Heart right ventricle (tissue), 16 donors: ENCODE results near the gene LCE2C. TPM values are rescaled to one million over a fixed set of nuclear protein-coding genes. Genes with fewer than 3 reads are reported as not detected.
"Not testable (repeated sequence)": the region's sequence is repeated elsewhere in the genome, so short reads cannot be mapped to it uniquely, and the experiment has no call there.

Source experiments
- ATAC-seq, 8 donors: fragments of 200-7000 bp; cut with Tn5 transposase; one replicate each; pipeline ENCODE4 v1.9.1; 2020; ENCODE audit warnings: mild to moderate bottlenecking in 8 of 8, moderate library complexity in 8 of 8, moderate number of reproducible peaks in 1 of 8
- DNase-seq, 2 donors: peaks; one replicate each; pipeline ENCODE4 v3.0.0-alpha.2; 2020
- H3K27ac ChIP-seq, 10 donors: fragments of 200-600 bp; sonication (generic) in 2 of 10; one replicate each; pipeline versions ENCODE4 v1.5.0 to v1.8.0; 2020 to 2022; ENCODE audit warnings: mild to moderate bottlenecking in 3 of 10
- H3K27me3 ChIP-seq, 7 donors: fragments of 200-600 bp; one replicate each; pipeline ENCODE4 v1.8.0; 2021 to 2022; ENCODE audit warnings: mild to moderate bottlenecking in 2 of 7
- H3K36me3 ChIP-seq, 9 donors: fragments of 200-600 bp; sonication (generic) in 1 of 9; one replicate each; pipeline versions ENCODE4 v1.5.0 to v1.8.0; 2020 to 2022; ENCODE audit warnings: mild to moderate bottlenecking in 2 of 9
- H3K4me1 ChIP-seq, 9 donors: fragments of 200-600 bp; sonication (generic) in 1 of 9; one replicate each; pipeline versions ENCODE4 v1.5.0 to v1.8.0; 2020 to 2022; ENCODE audit warnings: mild to moderate bottlenecking in 4 of 9
- H3K4me3 ChIP-seq, 10 donors: fragments of 200-600 bp; sonication (generic) in 2 of 10; one replicate each; pipeline versions ENCODE4 v1.5.0 to v1.8.0; 2020 to 2022; ENCODE audit warnings: mild to moderate bottlenecking in 7 of 10, moderate library complexity in 2 of 10
- H3K9me3 ChIP-seq, 11 donors: fragments of 200-600 bp in 10 of 11; sonication (generic) in 2 of 11; one replicate each; pipeline versions ENCODE4 v1.5.0 to v1.8.0; 2013 to 2022; ENCODE audit warnings: mild to moderate bottlenecking in 2 of 11, control low read depth in 1 of 11, moderate library complexity in 1 of 11
- WGBS, 2 donors: extraction: QIAGEN DNeasy Blood & Tissue Kit; methylation state at CpG; one replicate each; pipeline ENCODE4 v1.1.7; 2013; ENCODE audit warnings: inconsistent platforms in 1 of 2; 5-methylcytosine and 5-hydroxymethylcytosine counted together
- intact Hi-C, 10 donors: fragments of 100-400 bp; cut with DNase I; formaldehyde crosslinking; loops; one replicate each; pipeline versions ENCODE4 v1.11.1 to v1.14.2; 2022
- polyA plus RNA-seq, 2 donors: library from polyadenylated mRNA; stranded (reverse); fragments of 200-250 nt; gene quantifications; one replicate each; pipeline ENCODE4 v1.2.3, GENCODE V29; 2013
- total RNA-seq, 10 donors: library from RNA; stranded (reverse); fragmentation: NEBNext Ultra II Directional in 3 of 10; extraction: Animal tissue kit (Norgen Biotek cat#: 25700) in 3 of 10; gene quantifications; one replicate each; pipeline versions ENCODE4 v1.2.1 to v1.2.4, GENCODE V29; 2021 to 2023
- TF ChIP-seq, protein P1 (sequence below), 9 donors: fragments of 200-600 bp; sonication (generic) in 2 of 9; IDR thresholded peaks; one replicate each; pipeline versions ENCODE4 v1.5.0 to v1.8.0; 2021 to 2022; ENCODE audit warnings: antibody characterized with exemption in 9 of 9, mild to moderate bottlenecking in 5 of 9, moderate library complexity in 1 of 9
- donor health status: Arrhythmogenic right ventricular cardiomyopathy.
- donor health status: ischemic (EF 13 %, LVEDD 7.1; RV severe dilation, severe dysfunction).
- donor health status: healthy with polysubstance abuse.
- donor health status: DM: no; HTN: yes; CAD: no.
- donor health status: DM: no; HTN: no; CAD: no.
- donor health status: ischemic (EF 25% LVEDD 6.9; RV normal size, moderate dysfunction).
- donor health status: ischemic (EF 25% LVEDD 5.7; RV mildly dilated, moderate dysfunction).
- donor health status: healthy.
- donor health status: DM: yes; HTN: yes; CAD: no.
- donor health status: Ischemic cardiomyopathy.
- donor health status: ischemic (EF 35%, LVEDD 5.7; RV mildly dilated, moderate dysfunction).
- donor health status: nonischemic (EF 11% LVEDD 7.7; RV severe dilation, severe dysfunction).
- donor health status: DM: yes; HTN: yes; CAD: no.
- donor health status: PGD.
- donor health status: ischemic (EF 29% LVEDD 5.4; RV normal size, mild dysfunction).
- donor health status: nonischemic (EF 23%, LVEDD 6.1; RV moderate dilation, normal function).

LCE2C gene
- total and polyA plus RNA-seq, 12 donors, result not detected

DNA sequence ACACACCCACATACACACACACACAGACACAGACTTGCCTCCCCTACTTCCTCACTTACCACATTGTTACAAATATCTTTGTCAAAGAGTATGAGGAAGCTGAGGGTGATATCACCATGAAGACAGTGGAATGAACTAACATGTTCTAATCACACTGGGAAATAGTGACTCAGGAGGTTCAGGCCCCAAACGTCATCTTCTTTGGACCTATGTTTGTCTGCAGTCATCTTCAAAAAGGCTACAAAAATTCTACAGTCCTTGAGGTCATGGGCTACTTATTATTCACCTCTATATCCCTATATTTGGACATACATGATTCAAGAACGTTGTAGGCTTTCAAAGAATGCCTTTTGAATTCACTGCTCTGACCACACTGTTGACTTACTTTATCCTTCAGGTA is 2.1 kb upstream of the LCE2C start:
- Histone ChIP-seq H3K27me3 (peaks cover 0 to 3% (median 0%) of the 10 kb centered on the region in 7 donors), H3K4me1 (no peaks in the 10 kb centered on the region), H3K9me3 (no peaks in the 10 kb centered on the region), H3K27ac (no peak overlapping the region), H3K36me3 (no peaks in the 10 kb centered on the region), H3K4me3 (no peak overlapping the region)
- TF ChIP-seq, protein P1, sequence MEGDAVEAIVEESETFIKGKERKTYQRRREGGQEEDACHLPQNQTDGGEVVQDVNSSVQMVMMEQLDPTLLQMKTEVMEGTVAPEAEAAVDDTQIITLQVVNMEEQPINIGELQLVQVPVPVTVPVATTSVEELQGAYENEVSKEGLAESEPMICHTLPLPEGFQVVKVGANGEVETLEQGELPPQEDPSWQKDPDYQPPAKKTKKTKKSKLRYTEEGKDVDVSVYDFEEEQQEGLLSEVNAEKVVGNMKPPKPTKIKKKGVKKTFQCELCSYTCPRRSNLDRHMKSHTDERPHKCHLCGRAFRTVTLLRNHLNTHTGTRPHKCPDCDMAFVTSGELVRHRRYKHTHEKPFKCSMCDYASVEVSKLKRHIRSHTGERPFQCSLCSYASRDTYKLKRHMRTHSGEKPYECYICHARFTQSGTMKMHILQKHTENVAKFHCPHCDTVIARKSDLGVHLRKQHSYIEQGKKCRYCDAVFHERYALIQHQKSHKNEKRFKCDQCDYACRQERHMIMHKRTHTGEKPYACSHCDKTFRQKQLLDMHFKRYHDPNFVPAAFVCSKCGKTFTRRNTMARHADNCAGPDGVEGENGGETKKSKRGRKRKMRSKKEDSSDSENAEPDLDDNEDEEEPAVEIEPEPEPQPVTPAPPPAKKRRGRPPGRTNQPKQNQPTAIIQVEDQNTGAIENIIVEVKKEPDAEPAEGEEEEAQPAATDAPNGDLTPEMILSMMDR (IDR thresholded peaks at IDR 0.05), result no peak
- 41 to 45% methylated on average over 2 of the region's 2 CpGs for WGBS, 2 donors
- ATAC-seq, result no peak
- no peak for DNase-seq
- intact Hi-C loops, result no loop called here

- Histone ChIP-seq H3K4me3 (no peak overlapping the region), H3K27ac (no peak overlapping the region), H3K9me3 (no peaks in the 10 kb centered on the region), H3K27me3 (peaks cover 0 to 10% (median 4%) of the 10 kb centered on the region in 7 donors), H3K4me1 (no peaks in the 10 kb centered on the region), H3K36me3 (no peaks in the 10 kb centered on the region)
- ATAC-seq (peak in 1 of 8 donors; percentile 82), DNase-seq (no peak)
- TF ChIP-seq, protein P1 (IDR thresholded peaks at IDR 0.05), result no peak
- WGBS, 2 donors, result 69 to 70% methylated on average over 6 of the region's 6 CpGs
- intact Hi-C loops, result no loop called here
Measured at GRCh38 chr1:152679459-152679858, 4.4 kb downstream of the LCE2C start.

DNA sequence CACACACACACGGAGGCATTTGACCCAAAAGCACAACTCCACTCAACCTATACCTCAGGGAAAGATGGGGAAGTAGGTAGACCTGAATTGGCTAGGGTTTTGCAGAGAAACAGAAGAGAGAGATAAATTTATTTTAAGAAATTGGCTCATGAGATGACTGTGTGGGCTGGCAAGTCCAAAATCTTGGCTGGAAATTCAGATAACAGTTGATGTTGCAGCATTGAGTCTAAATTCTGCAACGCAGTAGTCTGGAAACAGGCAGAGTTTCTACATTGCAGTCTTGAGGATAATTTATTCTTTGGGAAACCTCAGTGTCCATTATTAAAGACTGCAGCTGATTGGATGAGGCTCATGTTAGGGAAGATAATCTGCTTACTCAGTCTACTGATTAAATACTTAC is 6.5 kb downstream of the LCE2C start:
- intact Hi-C loops, result no loop called here
- TF ChIP-seq, protein P1 (IDR thresholded peaks at IDR 0.05), result no peak

GRCh38 chr1:152683846-152684245 is 8.8 kb downstream of the LCE2C start:
- ATAC-seq (no peak), DNase-seq (no peak)
- intact Hi-C loops, result no loop called here

More for the DNA sequence above, 6.5 kb downstream of the LCE2C start:
- Histone ChIP-seq H3K27me3 (peaks cover 0 to 10% (median 3%) of the 10 kb centered on the region in 7 donors), H3K4me3 (no peak overlapping the region), H3K36me3 (no peaks in the 10 kb centered on the region), H3K27ac (no peak overlapping the region), H3K4me1 (no peaks in the 10 kb centered on the region), H3K9me3 (no peaks in the 10 kb centered on the region)
- WGBS, 2 donors, result 50 to 55% methylated on average over 2 of the region's 2 CpGs
- DNase-seq (no peak), ATAC-seq (no peak)

GRCh38 chr1:152685823-152686222 is 10.7 kb downstream of the LCE2C start, which contains the start of gene LCE2B:
Gene LCE2B (plus strand): TSS chr1:152686123. CDS start chr1:152686844, 721 bp downstream.
- H3K27ac ChIP-seq, DNase-seq, H3K4me3 ChIP-seq, intact Hi-C loops, H3K36me3 ChIP-seq, ATAC-seq, H3K4me1 ChIP-seq, H3K9me3 ChIP-seq, H3K27me3 ChIP-seq: not testable (repeated sequence)
- 46 to 58% methylated on average over 4 of the region's 4 CpGs for WGBS, 2 donors

More at GRCh38 chr1:152683846-152684245, 8.8 kb downstream of the LCE2C start:
- Histone ChIP-seq H3K27ac (no peak overlapping the region), H3K4me3 (no peak overlapping the region), H3K4me1 (no peaks in the 10 kb centered on the region), H3K9me3 (no peaks in the 10 kb centered on the region), H3K36me3 (no peaks in the 10 kb centered on the region), H3K27me3 (peaks cover 0 to 10% (median 1%) of the 10 kb centered on the region in 7 donors)
- TF ChIP-seq, protein P1 (IDR thresholded peaks at IDR 0.05), result no peak
